Common myeloid progenitor, CD34-positive (primary cell): ENCODE measurements around the gene ATG4C.

ENCODE experiments used
- CTCF ChIA-PET: fragments of 350-600 bp; sonication (Branson Sonifier 250); formaldehyde crosslinking; loops from one replicate; lab custom pipeline; 2021; ENCODE audit warnings: antibody characterized with exemption; lab: Charles Lee
- POLR2A ChIA-PET: fragments of 350-600 bp; sonication (Branson Sonifier 250); formaldehyde crosslinking; loops from one replicate; lab custom pipeline; 2021; ENCODE audit warnings: antibody characterized with exemption; lab: Charles Lee
- DNase-seq, 3 donors: peaks; one replicate each; pipeline versions ENCODE4 v3.0.0 to v3.0.0-alpha.2; 2013
- H3K27ac ChIP-seq, 2 experiments: 1 replicate in 1 of 2; 2 replicates in 1 of 2; pipeline ENCODE4 v1.7.0; 2013; ENCODE audit warnings: inconsistent platforms in 2 of 2, low read length in 2 of 2, mild to moderate bottlenecking in 2 of 2, low read depth in 1 of 2, moderate library complexity in 1 of 2; ENCODE audit not compliant: severe bottlenecking in 2 of 2, insufficient read depth in 1 of 2, poor library complexity in 1 of 2
- H3K27me3 ChIP-seq, 5 experiments: replicated peaks in 2 of 5; 1 replicate in 3 of 5; 2 replicates in 2 of 5; pipeline versions ENCODE4 v1.6.1 to v1.7.0; 2013; ENCODE audit warnings: low read length in 4 of 5, mild to moderate bottlenecking in 2 of 5, moderate library complexity in 2 of 5, inconsistent platforms in 1 of 5; ENCODE audit not compliant: insufficient read depth in 5 of 5, control insufficient read depth in 4 of 5
- H3K36me3 ChIP-seq, 4 experiments: 1 replicate in 2 of 4; 2 replicates in 2 of 4; pipeline versions ENCODE4 v1.6.1 to v1.7.0; 2013; ENCODE audit warnings: low read length in 3 of 4, control low read depth in 1 of 4, mild to moderate bottlenecking in 1 of 4; ENCODE audit not compliant: control insufficient read depth in 4 of 4, insufficient read depth in 4 of 4
- H3K4me1 ChIP-seq, 4 experiments: 1 replicate in 3 of 4; 2 replicates in 1 of 4; pipeline versions ENCODE4 v1.6.1 to v1.7.1; 2013; ENCODE audit warnings: low read length in 3 of 4, mild to moderate bottlenecking in 3 of 4, control low read depth in 1 of 4, inconsistent platforms in 1 of 4, moderate library complexity in 1 of 4; ENCODE audit not compliant: control insufficient read depth in 4 of 4, insufficient read depth in 4 of 4; ENCODE audit errors: control extremely low read depth in 1 of 4
- H3K4me3 ChIP-seq, 7 experiments: 1 replicate in 4 of 7; 2 replicates in 3 of 7; pipeline versions ENCODE4 v1.5.1 to v1.7.0; 2013; ENCODE audit warnings: mild to moderate bottlenecking in 7 of 7, low read length in 6 of 7, moderate library complexity in 6 of 7, inconsistent platforms in 2 of 7, low read depth in 2 of 7, control low read depth in 1 of 7; ENCODE audit not compliant: insufficient read depth in 4 of 7, control insufficient read depth in 1 of 7; ENCODE audit errors: extremely low read depth in 1 of 7
- H3K9me3 ChIP-seq, 5 experiments: 1 replicate in 4 of 5; 2 replicates in 1 of 5; pipeline versions ENCODE4 v1.6.1 to v1.7.1; 2013; ENCODE audit warnings: low read length in 4 of 5, mild to moderate bottlenecking in 2 of 5, inconsistent platforms in 1 of 5, low read depth in 1 of 5, moderate library complexity in 1 of 5; ENCODE audit not compliant: control insufficient read depth in 4 of 5, insufficient read depth in 2 of 5; ENCODE audit errors: control extremely low read depth in 1 of 5
- WGBS: methylation state at CpG from one replicate; pipeline ENCODE4 v1.1.5; 2013; ENCODE audit not compliant: insufficient coverage; 5-methylcytosine and 5-hydroxymethylcytosine counted together

The ATG4C gene

GRCh38 chr1:62903982-62904855, 120.3 kb downstream of the ATG4C start:
- Histone ChIP-seq H3K27ac (no peak overlapping the region), H3K4me3 (no peak overlapping the region), H3K27me3 (peaks cover 0 to 3% (median 0%) of the 10 kb centered on the region in 5 experiments), H3K36me3 (no peaks in the 10 kb centered on the region), H3K4me1 (no peaks in the 10 kb centered on the region), H3K9me3 (no peaks in the 10 kb centered on the region)
- DNase-seq, result no peak
- 97% methylated on average over 4 of the region's 8 CpGs for WGBS
- CTCF ChIA-PET, result interaction anchor here (0.8 kb wide), 1 partner anchor 8 kb away, joined by 3 read pairs; no protein-coding TSS in a partner anchor
- POLR2A ChIA-PET, result no interaction called here

GRCh38 chr1:62904856-62905225, 120.9 kb downstream of the ATG4C start:
- Histone ChIP-seq H3K27ac (no peak overlapping the region), H3K4me1 (no peaks in the 10 kb centered on the region), H3K9me3 (no peaks in the 10 kb centered on the region), H3K4me3 (no peak overlapping the region), H3K27me3 (peaks cover 0 to 3% (median 0%) of the 10 kb centered on the region in 5 experiments), H3K36me3 (no peaks in the 10 kb centered on the region)
- 100% methylated on average over 3 of the region's 5 CpGs for WGBS
- CTCF ChIA-PET, result interaction anchor here (0.8 to 1.2 kb wide), 2 partner anchors 8 to 20 kb away, joined by 3 read pairs; no protein-coding TSS in a partner anchor
- no peak for DNase-seq
- POLR2A ChIA-PET, result no interaction called here

- Histone ChIP-seq H3K4me3 (no peak overlapping the region), H3K9me3 (no peaks in the 10 kb centered on the region), H3K27me3 (peaks cover 0 to 3% (median 0%) of the 10 kb centered on the region in 5 experiments), H3K36me3 (no peaks in the 10 kb centered on the region), H3K4me1 (no peaks in the 10 kb centered on the region), H3K27ac (no peak overlapping the region)
- WGBS, result 100% methylated on average over 3 of the region's 6 CpGs
- ChIA-PET POLR2A (no interaction called here), CTCF (interaction anchor here (1.2 to 1.7 kb wide), 2 partner anchors 21 to 64 kb away, joined by 3 to 6 read pairs; no protein-coding TSS in a partner anchor)
- no peak for DNase-seq
Observed at GRCh38 chr1:62905309-62905708, 121.4 kb downstream of the ATG4C start.

GRCh38 chr1:62905872-62906271, 121.9 kb downstream of the ATG4C start:
- Histone ChIP-seq H3K27me3 (peaks cover 0 to 3% (median 0%) of the 10 kb centered on the region in 5 experiments), H3K36me3 (no peaks in the 10 kb centered on the region), H3K4me1 (no peaks in the 10 kb centered on the region), H3K27ac (no peak overlapping the region), H3K9me3 (no peaks in the 10 kb centered on the region), H3K4me3 (no peak overlapping the region)
- POLR2A ChIA-PET, result no interaction called here
- 98% methylated on average over 5 of the region's 8 CpGs for WGBS
- CTCF ChIA-PET, result interaction anchor here (1.0 to 1.7 kb wide), 3 partner anchors 14 to 64 kb away, joined by 3 to 6 read pairs (median 3); no protein-coding TSS in a partner anchor
- no peak for DNase-seq

- Histone ChIP-seq H3K4me3 (no peak overlapping the region), H3K9me3 (no peaks in the 10 kb centered on the region), H3K36me3 (no peaks in the 10 kb centered on the region), H3K4me1 (no peaks in the 10 kb centered on the region), H3K27ac (no peak overlapping the region), H3K27me3 (peaks cover 0 to 3% (median 0%) of the 10 kb centered on the region in 5 experiments)
- 62% methylated on average over 6 of the region's 9 CpGs for WGBS
- DNase-seq, result peak; percentile 12 to 47 (median 36)
- POLR2A ChIA-PET, result no interaction called here
- CTCF ChIA-PET, result interaction anchor here (1.0 to 1.7 kb wide), 2 partner anchors 15 to 65 kb away, joined by 3 to 6 read pairs; no protein-coding TSS in a partner anchor
Observed at GRCh38 chr1:62906428-62906886, 122.5 kb downstream of the ATG4C start.

GRCh38 chr1:62908168-62908695, 124.3 kb downstream of the ATG4C start:
- Histone ChIP-seq H3K4me3 (no peak overlapping the region), H3K27ac (no peak overlapping the region), H3K27me3 (peaks cover 0 to 3% (median 0%) of the 10 kb centered on the region in 5 experiments), H3K4me1 (no peaks in the 10 kb centered on the region), H3K36me3 (no peaks in the 10 kb centered on the region), H3K9me3 (no peaks in the 10 kb centered on the region)
- POLR2A ChIA-PET, result no interaction called here
- DNase-seq, result no peak
- CTCF ChIA-PET, result interaction anchor here (1.1 kb wide), 1 partner anchor 32 kb away, joined by 4 read pairs; no protein-coding TSS in a partner anchor
- WGBS, result no CpG with 5 or more reads among the region's 2 CpGs
